Ishikawa (cell line): ENCODE results near the gene CALHM1.

Experiments used
- CEBPB ChIP-seq: IDR thresholded peaks from 2 replicates; pipeline ENCODE4 v1.6.1; 2012
- CREB1 ChIP-seq: IDR thresholded peaks from 2 replicates; pipeline ENCODE4 v1.6.1; 2012; ENCODE audit warnings: low read depth
- EGR1 ChIP-seq: IDR thresholded peaks from 2 replicates; pipeline ENCODE4 v1.6.1; 2012
- EP300 ChIP-seq: IDR thresholded peaks from 2 replicates; pipeline ENCODE4 v1.6.1; 2012; ENCODE audit warnings: borderline replicate concordance
- FOXM1 ChIP-seq: IDR thresholded peaks from 2 replicates; pipeline ENCODE4 v1.6.1; 2012; ENCODE audit warnings: low read depth, borderline replicate concordance
- NFIC ChIP-seq: IDR thresholded peaks from 2 replicates; pipeline ENCODE4 v1.6.1; 2012
- RAD21 ChIP-seq: IDR thresholded peaks from 2 replicates; pipeline ENCODE4 v1.6.1; 2012; ENCODE audit warnings: low read depth
- TAF1 ChIP-seq: IDR thresholded peaks from 2 replicates; pipeline ENCODE4 v1.6.1; 2012; ENCODE audit warnings: low read depth, mild to moderate bottlenecking
- TCF12 ChIP-seq: IDR thresholded peaks from 2 replicates; pipeline ENCODE4 v1.6.1; 2012; ENCODE audit warnings: low read depth
- TEAD4 ChIP-seq: IDR thresholded peaks from 2 replicates; pipeline ENCODE4 v1.6.1; 2012
- USF1 ChIP-seq: IDR thresholded peaks from 2 replicates; pipeline ENCODE4 v1.6.1; 2012
- YY1 ChIP-seq: IDR thresholded peaks from 2 replicates; pipeline ENCODE4 v1.6.1; 2012; ENCODE audit warnings: low read depth
- ZBTB7A ChIP-seq: IDR thresholded peaks from 2 replicates; pipeline ENCODE4 v1.6.1; 2012; ENCODE audit warnings: low read depth
- TF ChIP-seq, protein P1 (sequence below): IDR thresholded peaks from 2 replicates; pipeline ENCODE4 v1.6.1; 2012; ENCODE audit warnings: low read depth, mild to moderate bottlenecking
- TF ChIP-seq, protein P2 (sequence below): IDR thresholded peaks from 2 replicates; pipeline ENCODE4 v1.6.1; 2012

CALHM1 gene

GRCh38 chr10:103465411-103466179 lies 6.9 kb upstream of the CALHM1 start:
- no peak for TF ChIP-seq FOXM1

DNA sequence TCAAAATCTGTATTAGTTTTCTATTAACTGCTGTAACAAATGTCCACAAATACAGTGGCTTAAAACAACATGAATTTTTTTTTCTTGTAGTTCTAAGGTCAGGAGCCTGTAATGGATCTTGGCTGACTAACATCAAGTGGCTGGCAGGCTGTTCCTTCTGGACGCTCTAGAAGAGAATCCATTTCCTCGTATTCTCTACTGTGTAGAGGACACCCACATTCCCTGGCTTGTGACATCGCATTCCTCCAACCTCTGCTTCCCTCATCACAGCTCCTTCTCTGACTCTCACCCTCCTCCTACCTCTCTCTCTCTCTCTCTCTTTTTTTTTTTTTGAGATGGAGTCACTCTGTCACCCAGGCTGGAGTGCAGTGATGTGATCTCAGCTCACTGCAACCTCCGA lies 4.8 kb upstream of the CALHM1 start:
- TF ChIP-seq CEBPB (no peak), TCF12 (no peak), YY1 (no peak), NFIC (no peak), EGR1 (no peak), TAF1 (no peak), TEAD4 (no peak)
- TF ChIP-seq, protein P1, sequence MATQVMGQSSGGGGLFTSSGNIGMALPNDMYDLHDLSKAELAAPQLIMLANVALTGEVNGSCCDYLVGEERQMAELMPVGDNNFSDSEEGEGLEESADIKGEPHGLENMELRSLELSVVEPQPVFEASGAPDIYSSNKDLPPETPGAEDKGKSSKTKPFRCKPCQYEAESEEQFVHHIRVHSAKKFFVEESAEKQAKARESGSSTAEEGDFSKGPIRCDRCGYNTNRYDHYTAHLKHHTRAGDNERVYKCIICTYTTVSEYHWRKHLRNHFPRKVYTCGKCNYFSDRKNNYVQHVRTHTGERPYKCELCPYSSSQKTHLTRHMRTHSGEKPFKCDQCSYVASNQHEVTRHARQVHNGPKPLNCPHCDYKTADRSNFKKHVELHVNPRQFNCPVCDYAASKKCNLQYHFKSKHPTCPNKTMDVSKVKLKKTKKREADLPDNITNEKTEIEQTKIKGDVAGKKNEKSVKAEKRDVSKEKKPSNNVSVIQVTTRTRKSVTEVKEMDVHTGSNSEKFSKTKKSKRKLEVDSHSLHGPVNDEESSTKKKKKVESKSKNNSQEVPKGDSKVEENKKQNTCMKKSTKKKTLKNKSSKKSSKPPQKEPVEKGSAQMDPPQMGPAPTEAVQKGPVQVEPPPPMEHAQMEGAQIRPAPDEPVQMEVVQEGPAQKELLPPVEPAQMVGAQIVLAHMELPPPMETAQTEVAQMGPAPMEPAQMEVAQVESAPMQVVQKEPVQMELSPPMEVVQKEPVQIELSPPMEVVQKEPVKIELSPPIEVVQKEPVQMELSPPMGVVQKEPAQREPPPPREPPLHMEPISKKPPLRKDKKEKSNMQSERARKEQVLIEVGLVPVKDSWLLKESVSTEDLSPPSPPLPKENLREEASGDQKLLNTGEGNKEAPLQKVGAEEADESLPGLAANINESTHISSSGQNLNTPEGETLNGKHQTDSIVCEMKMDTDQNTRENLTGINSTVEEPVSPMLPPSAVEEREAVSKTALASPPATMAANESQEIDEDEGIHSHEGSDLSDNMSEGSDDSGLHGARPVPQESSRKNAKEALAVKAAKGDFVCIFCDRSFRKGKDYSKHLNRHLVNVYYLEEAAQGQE: no peak

- TF ChIP-seq USF1: no peak
- no peak for TF ChIP-seq TAF1
- TF ChIP-seq, protein P1: no peak
Measured at GRCh38 chr10:103459615-103460014, 915 bp upstream of the CALHM1 start.

- TF ChIP-seq EP300: no peak
- no peak for TF ChIP-seq TEAD4
- TF ChIP-seq CREB1: no peak
- no peak for TF ChIP-seq TCF12
Measured at GRCh38 chr10:103457896-103458583, 660 bp downstream of the CALHM1 start.

DNA sequence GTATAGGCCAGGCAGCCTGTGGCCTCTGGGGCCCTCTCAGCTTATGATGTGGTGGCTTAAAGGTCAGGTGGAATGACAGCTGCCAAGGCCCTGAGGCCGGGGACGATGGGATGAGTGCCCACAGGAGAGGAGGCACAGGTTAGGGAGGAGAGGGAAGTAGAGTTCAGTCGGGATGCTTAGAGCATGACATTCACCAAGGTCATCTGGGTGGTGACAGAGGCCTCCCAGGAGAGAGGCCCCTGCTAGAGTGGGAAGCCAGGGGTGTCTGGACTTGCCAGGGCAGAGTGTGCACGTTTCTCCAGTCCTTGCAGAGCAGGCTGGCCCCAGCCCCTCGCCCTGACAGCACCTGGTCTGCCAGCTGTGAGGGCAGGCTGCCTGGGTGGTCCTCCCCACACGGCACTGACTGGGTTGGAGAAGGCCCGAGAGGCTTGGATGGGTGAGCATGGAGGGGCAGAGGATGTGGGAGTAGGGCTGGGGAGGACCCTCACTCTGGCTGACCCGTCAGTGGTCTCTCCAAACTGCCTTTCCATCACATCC lies 1.5 kb downstream of the CALHM1 start:
- TF ChIP-seq, protein P2, sequence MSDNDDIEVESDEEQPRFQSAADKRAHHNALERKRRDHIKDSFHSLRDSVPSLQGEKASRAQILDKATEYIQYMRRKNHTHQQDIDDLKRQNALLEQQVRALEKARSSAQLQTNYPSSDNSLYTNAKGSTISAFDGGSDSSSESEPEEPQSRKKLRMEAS: no peak
- no peak for TF ChIP-seq YY1
- no peak for TF ChIP-seq CEBPB
- TF ChIP-seq CREB1: no peak
- TF ChIP-seq FOXM1: no peak
- no peak for TF ChIP-seq NFIC
- no peak for TF ChIP-seq RAD21
- TF ChIP-seq, protein P1: no peak
- TF ChIP-seq TAF1: no peak
- no peak for TF ChIP-seq ZBTB7A
- TF ChIP-seq TEAD4: no peak
- TF ChIP-seq TCF12: no peak
- TF ChIP-seq EGR1: no peak
- no peak for TF ChIP-seq USF1
